Measurements from ENCODE around the gene CNTF. TPM values are rescaled to one million over a fixed set of nuclear protein-coding genes. Genes with fewer than 3 reads are reported as not detected.
A peak's percentile ranks its signal among the peaks of the same experiment; 100 is the strongest.

Gene CNTF
- total RNA-seq, 1 donor from 2014 or later: 0.99 TPM

DNA sequence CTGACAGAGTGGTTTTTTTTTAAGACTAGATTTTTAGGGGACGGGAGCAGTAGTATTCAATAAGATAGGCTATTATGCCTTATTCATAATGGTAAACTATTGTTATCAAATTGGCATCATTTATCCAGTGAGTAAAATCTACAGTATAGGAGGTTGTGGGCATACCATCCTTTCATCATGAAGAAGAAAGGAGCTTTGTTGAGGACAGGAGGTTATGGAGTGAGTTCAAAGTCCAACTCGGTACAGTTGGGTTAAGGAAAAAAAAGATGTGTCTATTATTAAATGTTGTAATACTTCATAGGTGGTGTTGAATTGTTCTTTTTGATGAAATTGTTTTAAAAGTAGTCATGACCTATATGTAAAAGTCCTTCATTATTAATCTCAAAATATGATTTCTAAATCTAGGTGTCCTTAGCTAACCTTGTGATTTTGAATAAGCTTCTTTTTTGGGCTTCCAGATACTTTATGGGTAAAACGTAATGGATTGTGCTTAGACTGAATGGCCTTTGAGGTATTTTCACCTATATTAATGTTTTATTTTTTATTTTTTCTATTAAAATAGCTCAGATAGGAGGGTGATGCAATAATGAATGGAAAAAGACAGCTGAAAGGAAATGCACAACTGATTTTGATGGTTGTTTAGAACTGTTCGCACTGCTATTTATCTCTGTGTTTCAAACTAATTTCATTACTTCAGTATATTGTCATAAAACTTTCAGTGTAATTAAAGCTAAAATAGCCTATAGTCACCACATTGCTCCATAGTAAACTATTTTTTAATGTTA is 15.3 kb upstream of the CNTF start:
- DNase-seq (ENCODE audit: low read depth in 2 of 2): no peak

DNA sequence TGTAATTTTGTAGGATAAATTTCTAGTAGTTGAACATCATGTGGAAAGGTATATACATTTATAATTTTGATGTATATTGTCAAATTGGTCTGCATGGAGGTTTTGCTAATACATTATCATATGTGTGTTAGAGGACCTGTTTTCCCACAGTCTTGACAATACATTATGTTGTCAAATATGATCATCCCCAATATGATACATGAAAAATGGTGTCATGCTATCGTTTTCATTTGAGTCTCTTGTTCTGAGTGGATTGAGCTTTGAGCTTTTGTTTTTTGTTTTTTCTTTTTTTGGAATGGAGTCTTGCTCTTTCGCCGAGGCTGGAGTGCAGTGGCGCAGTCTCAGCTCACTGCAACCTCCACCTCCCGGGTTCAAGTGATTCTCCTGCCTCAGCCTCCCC is 14.1 kb upstream of the CNTF start:
- DNase-seq (ENCODE audit: low read depth in 2 of 2): no peak

DNA sequence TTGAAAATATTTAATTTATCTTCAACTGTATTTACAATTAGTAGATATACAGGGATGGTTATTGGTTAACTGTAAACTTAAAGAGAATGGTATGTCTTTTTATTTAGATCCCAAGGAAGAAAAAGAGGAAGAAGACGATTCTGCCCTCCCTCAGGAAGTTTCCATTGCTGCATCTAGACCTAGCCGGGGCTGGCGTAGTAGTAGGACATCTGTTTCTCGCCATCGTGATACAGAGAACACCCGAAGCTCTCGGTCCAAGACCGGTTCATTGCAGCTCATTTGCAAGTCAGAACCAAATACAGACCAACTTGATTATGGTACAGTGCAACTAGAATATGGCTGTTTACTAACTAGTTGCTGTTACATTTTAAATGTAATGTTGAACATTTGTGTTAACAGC is 12.7 kb upstream of the CNTF start:
- DNase-seq (ENCODE audit: low read depth in 2 of 2): no peak

DNA sequence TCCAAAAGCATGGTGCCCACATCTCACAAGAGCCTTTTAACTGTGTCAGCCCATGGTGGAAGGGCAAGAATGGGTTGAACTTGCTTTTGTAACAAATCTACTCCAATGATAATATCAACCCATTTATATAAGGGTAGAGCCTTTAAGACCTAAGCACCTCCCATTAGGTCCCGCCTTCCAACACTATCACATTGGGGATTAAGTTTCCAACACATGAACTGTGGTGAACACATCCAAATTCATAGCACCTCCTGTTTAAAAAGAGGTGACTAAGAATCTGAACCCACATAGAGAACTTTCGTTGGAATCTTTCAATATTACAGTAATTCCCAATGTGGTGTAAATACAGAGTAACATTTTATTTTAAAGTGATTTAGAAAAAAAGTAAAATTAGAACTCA is 9.2 kb upstream of the CNTF start:
- no peak for DNase-seq (ENCODE audit: low read depth in 2 of 2)

DNA sequence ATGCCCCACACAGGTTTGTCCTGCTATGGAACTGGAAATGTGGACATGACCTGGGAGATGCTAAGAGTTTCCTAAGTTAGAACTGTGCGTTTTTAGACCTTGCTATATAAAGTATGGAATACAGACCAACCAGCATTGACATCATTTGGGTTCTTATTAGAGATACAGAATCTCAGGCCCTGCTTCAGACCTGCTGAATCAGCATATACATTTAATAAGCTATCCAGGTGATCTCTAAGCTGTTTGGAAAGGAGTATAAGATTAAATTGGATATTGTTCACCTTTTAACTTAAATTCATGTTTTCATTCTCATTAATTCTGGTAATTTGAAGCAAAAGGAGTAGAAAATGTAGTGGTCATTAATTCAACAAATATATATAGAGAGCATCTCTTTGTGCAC is 6.9 kb upstream of the CNTF start:
- no peak for DNase-seq (ENCODE audit: low read depth in 2 of 2)

DNA sequence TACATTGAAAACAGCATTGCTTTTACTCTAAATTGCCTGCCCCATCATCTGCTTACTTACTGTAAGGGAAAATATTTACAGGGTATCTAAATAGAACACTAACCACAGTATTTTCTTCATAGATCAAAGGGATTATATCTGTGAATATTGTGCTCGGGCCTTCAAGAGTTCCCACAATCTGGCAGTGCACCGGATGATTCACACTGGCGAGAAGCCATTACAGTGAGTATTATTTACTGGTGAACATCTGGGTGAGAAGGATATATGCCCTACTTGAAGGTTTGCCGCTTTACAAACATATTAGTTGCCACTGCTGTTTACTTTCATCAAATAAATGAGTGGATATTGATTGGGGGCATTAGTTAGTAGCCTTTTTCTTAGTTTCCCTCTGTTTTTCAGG is 5.9 kb upstream of the CNTF start:
- DNase-seq (ENCODE audit: low read depth in 2 of 2): peak; percentile 18 to 86

DNA sequence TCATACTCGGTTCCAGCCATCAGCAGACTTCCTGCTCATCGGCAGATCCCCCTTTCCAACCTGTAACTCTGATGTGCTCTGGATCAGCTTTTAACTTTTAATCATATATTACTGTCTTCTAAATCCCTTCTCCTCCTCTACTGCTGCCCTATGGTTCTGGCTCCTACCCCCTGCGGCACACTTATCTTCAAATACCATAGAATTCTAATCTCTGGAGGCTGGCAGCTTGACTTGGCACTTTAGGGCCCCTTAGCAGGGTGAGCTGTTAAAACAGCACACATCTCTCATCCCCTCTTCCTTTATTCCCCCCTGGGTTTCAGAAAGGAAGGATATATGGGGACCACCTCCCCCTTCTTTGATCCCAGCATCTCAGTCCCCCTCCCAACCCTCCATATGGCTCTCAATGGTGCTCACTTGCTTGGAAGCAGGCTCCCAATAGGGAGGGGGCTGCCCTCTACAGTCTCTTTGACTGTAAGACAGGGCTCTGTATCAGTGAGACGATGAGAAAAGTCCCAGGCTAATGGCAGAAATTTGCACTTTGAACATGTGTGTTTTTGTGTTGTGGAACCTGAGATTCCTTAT is 4.4 kb upstream of the CNTF start:
- DNase-seq (ENCODE audit: low read depth in 2 of 2): no peak

DNA sequence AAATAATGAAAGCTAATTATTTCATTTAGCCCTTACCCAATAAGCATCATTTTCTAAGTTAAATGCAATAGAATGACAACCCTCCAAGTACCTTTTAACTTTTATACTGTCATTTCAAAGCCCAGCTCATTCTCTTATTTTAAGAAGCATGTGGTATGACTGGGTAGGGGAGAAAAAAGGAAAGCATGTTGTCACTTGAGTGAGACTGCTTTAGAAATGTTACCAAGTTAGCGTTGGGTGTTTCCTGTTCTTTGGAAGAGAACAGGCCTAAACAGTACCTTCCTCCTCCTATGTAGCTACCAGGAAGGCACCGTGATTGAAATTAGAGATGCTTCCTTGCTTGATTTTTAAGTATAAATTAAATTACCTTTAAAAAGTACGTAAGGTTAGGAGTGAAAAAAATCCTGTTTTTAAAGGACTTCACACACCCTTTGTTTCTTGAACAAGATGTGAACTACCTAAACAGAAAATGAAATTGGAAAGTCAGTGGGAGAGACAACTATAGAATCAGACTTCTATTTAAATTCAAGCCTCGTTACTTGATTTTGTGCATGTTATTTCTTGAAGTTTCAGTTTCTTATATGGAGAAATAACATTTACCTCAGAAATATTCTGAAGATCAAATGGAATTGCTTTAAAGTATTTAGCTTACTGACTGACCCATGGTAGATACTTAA is 741 bp upstream of the CNTF start:
- no peak for DNase-seq (ENCODE audit: low read depth in 2 of 2)

DNA sequence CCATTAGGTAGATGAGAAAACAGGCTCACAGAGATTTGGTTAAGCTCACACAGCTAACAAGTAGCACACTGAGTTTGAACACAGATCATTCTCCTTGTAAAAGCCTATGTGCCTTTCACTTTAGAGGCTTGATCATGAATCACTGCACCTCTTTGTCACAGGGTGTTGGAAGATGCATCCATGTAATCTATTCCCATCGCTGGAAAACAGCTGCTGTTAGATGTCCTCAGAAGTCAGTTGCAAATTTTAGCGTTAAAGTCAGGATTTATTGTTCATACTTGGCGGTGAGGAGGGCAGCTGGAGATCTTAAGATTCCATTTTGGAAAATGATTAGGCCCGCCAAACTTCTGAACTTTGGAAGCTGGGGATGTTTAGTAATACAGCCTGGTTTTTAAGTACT is 2.6 kb downstream of the CNTF start:
- no peak for DNase-seq (ENCODE audit: low read depth in 2 of 2)

DNA sequence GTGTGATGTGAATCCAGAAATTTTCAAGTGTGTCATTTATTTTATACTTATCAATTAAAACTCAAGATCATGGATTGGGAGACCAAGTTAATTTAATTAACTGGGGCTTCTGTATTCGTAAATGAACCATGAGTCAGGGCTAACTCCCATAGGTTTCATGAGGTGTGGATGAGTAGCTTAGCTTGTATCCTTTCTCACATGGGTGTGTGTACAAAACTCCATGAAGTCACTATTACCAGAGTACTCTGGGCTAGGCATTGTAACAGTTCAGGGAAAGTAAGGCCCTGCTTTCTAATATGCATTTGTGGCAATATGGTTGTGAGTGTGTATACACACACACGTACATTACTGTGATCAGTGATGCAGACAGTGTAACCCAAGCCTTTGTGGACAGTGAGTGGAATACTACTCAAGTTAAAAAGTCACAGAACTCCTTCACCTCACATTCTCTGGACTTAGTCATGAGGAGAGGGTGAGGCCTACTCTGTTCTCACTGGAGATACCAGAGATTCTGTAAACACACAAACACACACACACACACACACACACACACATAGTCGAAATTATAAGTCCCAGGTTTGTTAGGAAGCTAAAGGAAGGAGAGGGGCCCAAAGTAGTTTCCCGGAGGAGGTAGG is 3.5 kb downstream of the CNTF start:
- DNase-seq (ENCODE audit: low read depth in 2 of 2): peak in 1 of 2 donors; percentile 11

DNA sequence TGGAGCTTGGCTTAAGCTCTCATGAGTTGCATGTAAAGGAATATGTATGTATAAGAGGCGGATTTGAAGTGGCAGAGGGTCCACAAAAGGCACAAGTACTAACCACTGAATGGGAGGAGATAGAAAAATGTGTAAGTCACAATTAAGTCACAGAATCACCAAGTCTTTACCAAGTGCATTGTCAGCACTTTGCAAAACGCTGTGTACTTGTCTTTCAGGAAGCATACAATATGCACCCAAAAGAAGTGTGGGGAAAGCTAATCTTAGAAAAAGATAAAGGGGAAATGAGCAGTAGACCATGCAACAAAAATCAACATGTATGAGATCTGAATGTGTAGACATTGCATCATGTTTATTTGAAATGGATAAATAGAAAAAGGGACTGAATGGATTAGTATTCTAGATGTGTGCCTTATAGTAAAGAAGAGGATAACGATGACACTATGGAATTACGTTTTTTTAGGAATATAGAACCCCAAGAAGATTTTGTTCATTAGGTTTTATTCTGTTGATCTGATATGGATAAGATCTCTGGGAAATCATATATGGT is 4.5 kb downstream of the CNTF start:
- DNase-seq (ENCODE audit: low read depth in 2 of 2): no peak

DNA sequence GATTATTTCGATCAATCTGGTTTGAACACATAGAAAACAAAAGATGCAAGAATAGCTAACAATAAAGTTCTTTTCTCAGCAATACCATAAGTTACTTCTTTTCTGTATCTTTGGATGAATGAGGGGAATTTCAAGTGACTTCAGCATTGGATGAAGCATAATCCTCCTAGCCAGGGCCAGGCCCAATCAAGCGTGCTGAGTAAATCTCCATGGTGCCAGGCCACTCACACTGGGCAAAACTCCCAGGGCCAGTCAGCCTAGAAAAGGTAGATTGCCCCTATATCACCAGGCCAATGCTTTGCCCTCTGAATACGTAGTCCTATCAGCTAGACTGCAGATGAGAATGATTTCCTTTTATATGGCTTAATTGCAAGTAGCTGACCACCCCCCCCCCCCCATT is 6.0 kb downstream of the CNTF start:
- DNase-seq (ENCODE audit: low read depth in 2 of 2): peak in 1 of 2 donors; percentile 6

DNA sequence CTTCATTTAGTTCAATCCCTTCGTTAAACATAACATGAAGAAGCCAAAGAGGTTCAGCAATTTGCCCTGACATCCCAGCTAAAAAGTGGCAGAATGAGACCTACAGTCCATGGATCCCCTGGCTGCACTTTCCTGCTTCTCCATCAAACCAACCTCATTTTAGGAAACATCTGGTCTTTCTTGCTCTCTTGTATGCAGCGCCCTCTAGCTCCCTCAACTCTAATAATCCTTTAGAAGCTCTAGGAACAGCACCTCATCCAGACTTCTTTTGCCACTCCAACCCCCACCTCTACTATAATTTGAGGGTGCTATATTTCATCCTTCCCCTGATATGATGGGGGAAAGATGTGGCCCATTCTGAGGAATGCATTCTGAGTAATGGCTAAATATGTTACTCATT is 7.4 kb downstream of the CNTF start:
- DNase-seq (ENCODE audit: low read depth in 2 of 2): peak; percentile 67 to 71

DNA sequence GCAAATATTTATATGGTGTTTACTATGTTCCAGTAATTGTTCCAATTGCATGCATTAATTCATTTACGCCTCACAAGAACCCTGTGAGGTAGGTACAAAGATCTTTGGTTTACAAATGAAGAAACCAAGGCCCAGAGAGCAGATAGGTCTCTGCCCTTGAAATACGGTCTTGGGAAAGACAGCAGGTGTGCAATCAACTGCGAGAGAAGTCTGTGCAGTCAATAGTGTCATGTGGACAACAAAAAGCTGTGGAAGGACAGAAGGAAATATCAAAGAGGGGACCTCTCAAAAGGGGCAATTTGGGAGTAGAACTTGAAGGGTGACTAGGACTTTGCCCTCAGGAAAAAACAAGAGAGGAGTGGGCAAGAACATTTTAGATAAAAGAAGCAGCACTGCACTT is 8.9 kb downstream of the CNTF start:
- DNase-seq (ENCODE audit: low read depth in 2 of 2): no peak

DNA sequence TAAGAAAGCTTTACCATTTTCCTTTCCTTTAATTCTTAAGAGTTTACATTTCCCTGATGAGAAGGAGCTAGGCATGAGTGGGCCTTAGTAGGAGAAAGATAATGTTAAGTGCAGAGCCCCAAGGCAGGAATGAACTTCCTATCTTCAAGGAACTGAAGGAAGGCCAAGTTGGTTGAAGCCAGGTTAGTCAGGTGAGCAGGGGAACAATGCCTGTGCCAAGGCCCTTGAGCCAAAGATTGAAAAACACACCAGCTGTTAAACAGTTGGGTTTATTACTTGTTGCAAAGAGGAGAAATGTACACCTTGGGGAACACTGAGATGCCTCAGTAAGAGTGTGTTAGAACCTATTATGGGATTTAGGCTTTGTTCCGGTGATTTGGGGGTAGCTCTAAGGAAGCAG is 10.0 kb downstream of the CNTF start:
- DNase-seq (ENCODE audit: low read depth in 2 of 2): no peak

DNA sequence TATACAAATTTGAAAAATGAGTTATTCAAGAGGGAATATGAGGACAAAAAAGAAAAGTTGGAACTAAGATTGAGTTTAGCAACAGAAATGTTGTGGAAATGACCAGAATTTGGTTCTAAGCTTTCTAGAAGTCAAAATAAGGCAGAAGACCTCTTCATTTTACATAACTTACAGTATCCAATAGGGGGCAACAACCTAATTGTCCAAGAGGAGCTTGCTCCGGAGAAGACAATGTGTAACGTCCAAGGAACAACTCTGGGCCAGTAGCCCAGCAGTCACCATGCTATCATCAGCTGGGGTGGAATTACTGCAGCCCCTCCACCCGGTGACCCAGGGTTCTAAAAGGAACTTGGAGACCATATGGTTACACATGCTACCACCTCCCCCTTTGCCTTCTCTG is 14.1 kb downstream of the CNTF start:
- no peak for DNase-seq (ENCODE audit: low read depth in 2 of 2)

DNA sequence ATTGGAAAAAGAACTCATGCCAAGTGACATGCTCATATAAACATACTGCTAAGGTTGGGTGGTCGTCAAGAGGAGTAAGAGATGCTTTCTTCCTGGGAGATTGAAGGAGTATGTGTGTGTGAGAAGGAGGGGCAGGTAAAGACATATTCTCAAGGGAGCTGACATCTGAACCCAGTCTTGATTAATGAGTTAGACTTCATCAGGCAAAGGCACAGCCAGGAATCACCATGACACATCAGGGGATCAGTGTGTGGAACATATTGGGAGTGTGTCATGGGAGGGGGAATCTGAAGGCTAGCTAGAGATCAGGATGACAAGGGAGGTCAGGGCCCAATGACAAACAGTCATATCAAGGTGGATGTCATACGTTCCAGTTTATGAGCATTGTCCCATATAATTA is 14.9 kb downstream of the CNTF start:
- DNase-seq (ENCODE audit: low read depth in 2 of 2): no peak

DNA sequence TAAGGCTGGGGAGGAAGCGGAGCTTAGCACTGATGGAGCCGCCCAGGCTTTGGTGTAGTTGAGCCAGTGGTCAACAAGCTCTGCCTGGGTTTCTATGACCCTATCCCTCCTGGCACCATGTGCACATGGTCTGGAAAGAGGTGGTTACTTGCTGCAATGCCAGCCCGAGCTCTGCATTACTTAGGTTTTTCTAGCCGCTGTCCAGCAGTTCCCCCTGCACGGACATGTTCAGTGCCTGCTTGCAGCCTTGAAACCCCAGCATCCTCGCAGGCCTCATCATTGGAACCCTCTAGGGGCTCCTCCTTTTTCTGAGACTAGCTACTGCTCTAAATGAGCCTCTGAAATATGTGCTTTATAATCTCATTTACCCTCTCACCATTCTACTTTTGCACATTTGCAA is 16.6 kb downstream of the CNTF start:
- DNase-seq (ENCODE audit: low read depth in 2 of 2): no peak

DNA sequence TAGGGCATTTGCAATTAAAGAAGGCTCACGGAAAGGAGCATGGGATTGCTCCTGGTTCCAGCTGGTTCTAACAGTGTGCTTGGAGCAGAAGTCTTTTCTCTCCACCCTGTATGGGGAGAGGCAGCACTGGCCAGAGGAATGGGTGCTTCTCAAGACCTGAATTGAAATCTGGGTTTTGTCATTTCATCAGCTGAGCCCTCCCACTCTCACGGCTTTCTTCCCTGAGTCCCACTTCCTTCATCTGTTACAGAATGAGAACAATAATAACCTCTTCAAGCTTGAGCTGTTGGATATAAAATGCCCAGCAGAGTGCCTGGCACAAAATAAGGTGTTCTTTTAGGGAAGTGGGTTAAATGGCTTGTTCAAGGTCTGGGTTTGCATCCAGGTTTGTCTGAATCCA is 17.2 kb downstream of the CNTF start:
- DNase-seq (ENCODE audit: low read depth in 2 of 2): no peak

DNA sequence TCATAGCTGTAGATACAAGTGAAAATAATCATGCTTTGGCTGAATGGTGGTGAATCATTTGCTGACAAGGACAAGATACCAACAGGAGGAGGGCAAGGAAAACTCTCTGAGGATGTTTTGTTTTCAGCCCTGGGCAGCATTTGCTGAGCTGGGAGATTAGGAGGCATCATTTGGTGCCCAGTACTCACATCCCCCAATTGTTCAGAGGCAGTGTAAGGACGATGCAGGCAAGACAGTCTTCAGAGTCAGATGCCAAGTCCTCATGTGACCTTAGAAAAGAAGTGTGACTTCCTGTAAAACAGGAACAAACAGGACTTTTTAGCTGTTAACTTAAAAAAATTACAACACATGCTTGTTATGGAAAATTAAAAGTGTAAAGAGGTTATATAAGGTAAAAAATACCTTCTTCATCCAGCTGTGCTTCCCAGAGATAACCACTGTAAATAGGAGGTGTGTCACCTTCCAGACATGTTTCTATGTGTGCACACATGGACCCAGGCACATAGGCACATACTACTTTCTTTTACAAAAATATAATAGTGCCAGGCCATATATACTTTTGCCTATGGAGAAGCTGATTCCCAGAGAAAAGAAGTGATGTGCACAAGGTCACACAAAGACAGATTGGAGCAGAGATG is 18.0 kb downstream of the CNTF start:
- no peak for DNase-seq (ENCODE audit: low read depth in 2 of 2)

DNA sequence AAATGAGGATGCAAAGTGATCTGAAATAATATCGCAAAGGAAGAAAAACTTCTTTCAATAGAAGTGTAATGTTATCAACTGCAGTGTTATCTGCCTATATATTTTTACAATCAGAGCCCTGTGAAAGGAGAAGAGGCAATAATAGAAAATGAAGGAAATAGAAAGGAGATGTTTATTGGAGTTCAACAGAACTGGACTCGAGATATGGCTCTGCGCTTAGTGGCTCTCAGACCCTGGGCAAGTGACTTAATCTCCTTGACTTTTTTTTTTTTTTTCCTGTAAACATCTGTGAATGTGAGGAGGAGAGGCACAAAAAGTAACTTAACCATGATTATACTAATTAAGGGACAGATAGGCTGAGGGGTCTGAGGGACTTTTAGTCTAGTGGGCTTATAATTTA is 18.9 kb downstream of the CNTF start:
- DNase-seq (ENCODE audit: low read depth in 2 of 2): no peak

All from lung microvascular endothelial cell (primary cell).